ENCODE data around the gene CARD19.

DNA sequence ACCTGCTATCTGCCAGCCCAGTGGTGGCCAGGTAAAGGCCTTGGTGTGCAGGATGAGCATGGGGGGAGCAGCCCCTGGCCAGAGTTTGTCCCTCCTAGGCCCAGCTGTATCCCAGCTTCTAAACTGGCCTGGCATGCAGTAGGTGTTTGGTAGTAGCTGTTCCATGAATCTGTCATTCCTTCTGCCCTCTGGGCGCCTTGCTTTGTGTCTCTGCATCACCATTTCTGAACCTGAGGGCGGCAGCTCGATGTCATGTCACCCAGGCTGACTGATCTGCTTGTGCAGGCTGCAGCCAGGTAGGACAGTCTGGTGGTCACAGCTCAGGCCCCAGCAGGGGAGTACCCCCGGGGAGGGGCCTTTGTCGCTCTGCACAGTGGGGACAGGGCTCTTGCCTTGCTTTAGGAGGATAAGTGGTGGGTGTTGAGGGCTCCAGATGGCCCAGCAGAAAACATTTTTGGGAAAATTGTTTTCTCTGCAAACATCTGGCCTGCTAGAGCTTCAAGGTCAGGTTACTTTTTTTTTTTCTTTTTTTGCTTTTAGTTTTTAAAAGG lies 42.2 kb upstream of the CARD19 start:
- TF ChIP-seq, protein P1, sequence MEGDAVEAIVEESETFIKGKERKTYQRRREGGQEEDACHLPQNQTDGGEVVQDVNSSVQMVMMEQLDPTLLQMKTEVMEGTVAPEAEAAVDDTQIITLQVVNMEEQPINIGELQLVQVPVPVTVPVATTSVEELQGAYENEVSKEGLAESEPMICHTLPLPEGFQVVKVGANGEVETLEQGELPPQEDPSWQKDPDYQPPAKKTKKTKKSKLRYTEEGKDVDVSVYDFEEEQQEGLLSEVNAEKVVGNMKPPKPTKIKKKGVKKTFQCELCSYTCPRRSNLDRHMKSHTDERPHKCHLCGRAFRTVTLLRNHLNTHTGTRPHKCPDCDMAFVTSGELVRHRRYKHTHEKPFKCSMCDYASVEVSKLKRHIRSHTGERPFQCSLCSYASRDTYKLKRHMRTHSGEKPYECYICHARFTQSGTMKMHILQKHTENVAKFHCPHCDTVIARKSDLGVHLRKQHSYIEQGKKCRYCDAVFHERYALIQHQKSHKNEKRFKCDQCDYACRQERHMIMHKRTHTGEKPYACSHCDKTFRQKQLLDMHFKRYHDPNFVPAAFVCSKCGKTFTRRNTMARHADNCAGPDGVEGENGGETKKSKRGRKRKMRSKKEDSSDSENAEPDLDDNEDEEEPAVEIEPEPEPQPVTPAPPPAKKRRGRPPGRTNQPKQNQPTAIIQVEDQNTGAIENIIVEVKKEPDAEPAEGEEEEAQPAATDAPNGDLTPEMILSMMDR (IDR thresholded peaks at IDR 0.05), result no peak
- no peak for TF ChIP-seq POLR2A (IDR thresholded peaks at IDR 0.05)

All from Peyer's patch (tissue), 4 donors.